GM20000 (cell line): Measurements from ENCODE around the gene CYB5B.

Experiments used
- DNase-seq: peaks from one replicate; pipeline ENCODE4 v3.0.0; 2012; ENCODE audit warnings: low spot score
- TF ChIP-seq, protein P1 (sequence below): IDR thresholded peaks from 2 replicates; pipeline ENCODE4 v1.5.1; 2012; ENCODE audit warnings: mild to moderate bottlenecking, control low read depth; ENCODE audit errors: extremely low read depth, missing control alignments

Gene CYB5B

DNA sequence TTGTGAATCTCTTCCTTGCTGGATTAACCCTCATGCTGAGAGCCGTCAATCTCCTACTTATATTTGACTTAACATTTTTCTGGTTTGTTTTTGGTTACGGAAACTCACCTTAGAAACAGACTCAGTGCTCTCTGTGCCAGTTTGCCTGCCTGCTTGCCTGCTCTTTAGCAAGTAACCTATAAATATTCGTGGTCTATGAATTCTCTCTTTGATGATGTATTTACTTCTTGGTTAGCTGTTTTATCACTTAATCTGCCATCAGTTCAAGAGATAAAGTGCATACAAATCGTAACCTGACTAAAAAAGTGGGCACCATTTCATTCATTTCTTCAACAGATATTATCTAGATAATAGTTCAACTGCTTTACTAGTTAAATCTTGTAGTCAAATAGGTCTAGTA, 26.7 kb downstream of the CYB5B start:
- DNase-seq: no peak
- TF ChIP-seq, protein P1, sequence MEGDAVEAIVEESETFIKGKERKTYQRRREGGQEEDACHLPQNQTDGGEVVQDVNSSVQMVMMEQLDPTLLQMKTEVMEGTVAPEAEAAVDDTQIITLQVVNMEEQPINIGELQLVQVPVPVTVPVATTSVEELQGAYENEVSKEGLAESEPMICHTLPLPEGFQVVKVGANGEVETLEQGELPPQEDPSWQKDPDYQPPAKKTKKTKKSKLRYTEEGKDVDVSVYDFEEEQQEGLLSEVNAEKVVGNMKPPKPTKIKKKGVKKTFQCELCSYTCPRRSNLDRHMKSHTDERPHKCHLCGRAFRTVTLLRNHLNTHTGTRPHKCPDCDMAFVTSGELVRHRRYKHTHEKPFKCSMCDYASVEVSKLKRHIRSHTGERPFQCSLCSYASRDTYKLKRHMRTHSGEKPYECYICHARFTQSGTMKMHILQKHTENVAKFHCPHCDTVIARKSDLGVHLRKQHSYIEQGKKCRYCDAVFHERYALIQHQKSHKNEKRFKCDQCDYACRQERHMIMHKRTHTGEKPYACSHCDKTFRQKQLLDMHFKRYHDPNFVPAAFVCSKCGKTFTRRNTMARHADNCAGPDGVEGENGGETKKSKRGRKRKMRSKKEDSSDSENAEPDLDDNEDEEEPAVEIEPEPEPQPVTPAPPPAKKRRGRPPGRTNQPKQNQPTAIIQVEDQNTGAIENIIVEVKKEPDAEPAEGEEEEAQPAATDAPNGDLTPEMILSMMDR: no peak

DNA sequence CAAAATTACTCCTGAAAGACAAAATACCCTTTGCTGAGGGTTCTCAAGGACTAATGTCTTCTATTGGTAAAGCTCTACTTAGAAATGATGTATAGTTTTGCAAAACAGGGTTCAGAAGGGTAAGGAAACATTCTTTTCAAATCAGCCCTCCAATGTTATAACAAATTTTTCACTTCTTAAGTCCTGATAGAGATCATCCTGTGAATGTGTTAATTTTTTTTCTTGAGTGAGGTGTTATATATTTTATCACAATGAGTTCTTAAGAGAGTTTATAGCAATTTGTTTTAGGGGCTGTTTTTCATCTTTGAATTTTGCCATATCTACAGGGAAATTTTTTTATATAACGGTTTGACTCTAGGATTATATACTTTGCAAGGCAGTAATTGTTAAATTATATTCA, 29.5 kb downstream of the CYB5B start:
- DNase-seq: no peak
- TF ChIP-seq, protein P1: no peak

DNA sequence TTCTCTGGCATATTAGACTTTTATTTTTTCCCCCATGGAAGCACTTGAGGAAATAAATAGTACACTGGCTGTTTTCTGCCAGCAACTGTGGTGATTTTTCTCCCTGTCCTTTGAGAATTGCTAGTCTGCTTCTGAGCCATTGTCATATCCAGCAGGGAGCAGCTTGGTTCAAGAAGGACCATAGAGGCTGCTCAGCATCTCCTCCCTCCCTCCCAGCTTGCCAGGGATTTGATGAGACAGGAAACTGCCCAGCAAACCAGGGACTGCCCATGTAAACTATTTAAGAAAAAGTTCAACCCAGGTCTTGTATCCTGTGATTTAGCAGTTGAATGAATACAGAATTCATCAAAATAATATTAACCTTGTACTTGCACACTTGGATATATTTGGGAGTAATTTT, 39.5 kb downstream of the CYB5B start:
- TF ChIP-seq, protein P1: no peak
- DNase-seq: no peak

DNA sequence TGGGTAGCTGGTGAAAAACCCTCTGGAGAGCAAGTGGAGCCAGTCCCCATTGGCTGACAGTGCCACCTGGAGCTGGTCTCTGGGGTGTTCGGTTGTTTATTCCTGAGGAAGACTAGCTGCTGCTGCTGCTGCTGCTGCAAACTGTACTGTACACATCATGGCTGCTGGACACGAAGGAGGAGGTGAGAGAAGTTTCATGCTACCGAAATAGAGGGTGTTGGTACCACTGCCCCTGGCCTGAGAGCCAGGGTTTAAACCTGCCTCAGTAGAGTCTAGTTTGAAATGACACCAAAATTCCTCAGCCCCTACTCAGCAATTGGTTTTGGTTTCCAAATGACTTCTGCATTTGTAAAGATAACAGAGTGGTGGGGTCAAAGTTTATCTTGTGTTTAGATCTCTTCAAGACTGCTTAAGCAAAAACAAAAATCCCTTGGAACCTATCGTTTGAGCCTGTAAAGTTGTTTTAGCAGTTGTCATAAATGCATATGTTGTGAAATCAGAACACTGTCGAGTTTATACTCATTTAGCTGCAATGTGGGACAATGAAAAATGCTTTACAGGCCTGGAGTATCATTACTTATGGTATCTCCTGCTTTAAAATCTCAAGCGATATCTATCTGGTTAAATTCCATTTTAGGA, 40.8 kb downstream of the CYB5B start:
- peak; percentile 39 for DNase-seq
- TF ChIP-seq, protein P1: no peak

DNA sequence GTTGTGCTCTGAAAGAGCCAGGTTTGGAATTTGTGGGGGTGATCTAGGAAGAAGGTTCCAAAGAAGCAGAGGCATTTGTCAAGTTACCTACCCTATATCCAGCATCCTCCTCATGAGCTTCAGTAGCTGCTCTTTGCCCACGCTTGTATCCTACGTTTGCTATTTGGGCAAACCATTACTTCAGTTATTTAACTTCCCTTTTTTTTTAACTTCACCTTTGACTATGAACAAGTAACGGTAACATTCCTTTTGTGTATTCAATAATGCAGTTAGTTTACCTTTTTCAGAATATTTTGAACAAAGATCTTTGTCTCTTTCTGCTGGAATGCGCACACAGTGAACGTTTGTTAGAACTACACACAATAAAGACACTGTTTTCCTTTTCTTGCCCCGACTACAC, 41.5 kb downstream of the CYB5B start:
- DNase-seq: no peak
- TF ChIP-seq, protein P1: no peak

DNA sequence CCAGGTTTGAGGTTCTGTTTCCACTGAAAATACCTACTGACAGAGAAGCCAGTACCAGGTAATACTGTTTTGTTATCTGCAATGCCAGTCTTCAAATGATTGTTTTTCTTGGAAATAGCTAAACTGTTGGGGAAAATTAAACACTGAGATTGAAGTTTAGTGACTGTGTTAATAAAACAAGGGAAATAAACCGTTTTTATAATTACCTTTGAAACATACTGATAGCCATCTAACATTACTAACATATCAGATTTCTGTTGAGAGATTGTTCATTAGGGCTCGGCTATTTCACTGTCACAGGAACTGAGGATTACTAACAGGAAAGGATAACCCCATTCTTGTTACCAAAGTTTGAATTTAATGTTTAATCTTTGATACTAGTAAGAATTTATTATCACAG, 42.1 kb downstream of the CYB5B start:
- DNase-seq: no peak
- TF ChIP-seq, protein P1: no peak

DNA sequence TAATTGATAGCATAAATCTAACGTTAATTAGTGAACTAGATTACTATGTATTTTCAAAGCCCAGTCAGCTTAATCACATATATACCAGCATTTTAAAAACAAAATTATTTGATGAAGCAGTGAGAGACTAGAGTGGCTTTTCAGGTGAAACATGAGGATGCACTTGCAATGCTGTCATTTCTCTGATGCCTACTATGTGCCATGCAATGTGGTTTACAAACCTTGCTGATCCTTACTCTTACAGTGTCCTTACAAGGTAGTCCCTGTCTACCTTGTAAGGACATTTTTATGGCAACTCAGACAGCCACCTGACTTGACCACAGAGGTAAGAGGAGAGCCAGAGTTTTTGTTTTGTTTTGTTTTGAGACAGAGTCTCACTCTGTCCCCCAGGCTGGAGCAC, 42.7 kb downstream of the CYB5B start:
- no peak for DNase-seq
- TF ChIP-seq, protein P1: no peak
